Astrocyte of the hippocampus (primary cell): ENCODE data around the gene SH3GL1.
A peak's percentile ranks its signal among the peaks of the same experiment; 100 is the strongest.

Experiments used
- DNase-seq: peaks from one replicate; pipeline ENCODE4 v3.0.0; 2011; ENCODE audit warnings: low read depth, low spot score

Gene SH3GL1

GRCh38 chr19:4400135-4400936 lies at the start of gene SH3GL1:
SH3GL1 (minus strand) TSS chr19:4400547; CDS start chr19:4400368, 179 bp downstream.
- DNase-seq: peak; percentile 97

- DNase-seq: no peak
These were observed 49.3 kb upstream of the SH3GL1 start for GRCh38 chr19:4449639-4450028.

GRCh38 chr19:4449022-4449638 lies 48.8 kb upstream of the SH3GL1 start:
- DNase-seq: peak; percentile 62

GRCh38 chr19:4448147-4448985 lies 48.0 kb upstream of the SH3GL1 start:
- DNase-seq: no peak

- no peak for DNase-seq
These were observed 47.2 kb upstream of the SH3GL1 start for GRCh38 chr19:4447327-4448146.

GRCh38 chr19:4446704-4447200 lies 46.4 kb upstream of the SH3GL1 start:
- no peak for DNase-seq

GRCh38 chr19:4445963-4446703 lies 45.8 kb upstream of the SH3GL1 start:
- no peak for DNase-seq

- DNase-seq: no peak
These were observed 44.7 kb upstream of the SH3GL1 start for GRCh38 chr19:4444765-4445741.

GRCh38 chr19:4443966-4444764 lies 43.8 kb upstream of the SH3GL1 start:
- DNase-seq: no peak

- no peak for DNase-seq
These were observed 42.8 kb upstream of the SH3GL1 start for GRCh38 chr19:4443188-4443587.

GRCh38 chr19:4442819-4443146 lies 42.4 kb upstream of the SH3GL1 start:
- DNase-seq: no peak

GRCh38 chr19:4441994-4442818 lies 41.9 kb upstream of the SH3GL1 start:
- DNase-seq: no peak

GRCh38 chr19:4439243-4439642 lies 38.9 kb upstream of the SH3GL1 start:
- no peak for DNase-seq

- DNase-seq: no peak
These were observed 36.8 kb upstream of the SH3GL1 start for GRCh38 chr19:4437103-4437502.

GRCh38 chr19:4436231-4436630 lies 35.9 kb upstream of the SH3GL1 start:
- DNase-seq: no peak

GRCh38 chr19:4434391-4434790 lies 34.0 kb upstream of the SH3GL1 start:
- DNase-seq: no peak

GRCh38 chr19:4432918-4433506 lies 32.7 kb upstream of the SH3GL1 start:
- DNase-seq: no peak
